Endothelial cell of umbilical vein (primary cell): ENCODE data around the gene SUGCT. TPM values are rescaled to one million over a fixed set of nuclear protein-coding genes. Genes with fewer than 3 reads are reported as not detected.

Source experiments
- BruUV-seq: library from RNA; stranded (reverse); fragments of 400-500 nt; replicated peaks from 2 replicates; lab custom pipeline; 2021; lab: Mats Ljungman, UMichigan
- CTCF ChIA-PET: fragments of 300-600, 350-600 bp; sonication (Branson Sonifier 250); formaldehyde crosslinking; loops from one replicate; lab custom pipeline; 2021; ENCODE audit warnings: antibody characterized with exemption, inconsistent platforms; lab: Charles Lee
- POLR2A ChIA-PET: fragments of 300-600, 350-600 bp; sonication (Branson Sonifier 250); formaldehyde crosslinking; loops from one replicate; lab custom pipeline; 2021; ENCODE audit warnings: antibody characterized with exemption, inconsistent platforms; lab: Charles Lee
- DNase-seq: peaks from one replicate; pipeline ENCODE4 v3.0.0-alpha.2; 2011; ENCODE audit warnings: low read depth, low spot score
- FAIRE-seq: peaks from 2 replicates; lab custom pipeline; 2011; peaks lifted over from hg19 to GRCh38; lab: Jason Lieb, UNC
- H2AFZ ChIP-seq: 2 replicates; pipeline ENCODE4 v1.6.0; 2012; ENCODE audit warnings: low read depth, low read length, control low read depth, inconsistent platforms
- H3K27ac ChIP-seq: 2 replicates; pipeline ENCODE4 v1.5.1; 2011; ENCODE audit warnings: low read depth, mild to moderate bottlenecking, control low read depth, low read length, moderate library complexity; ENCODE audit not compliant: insufficient read depth
- H3K27me3 ChIP-seq, 2 experiments: 2 replicates each; pipeline versions ENCODE4 v1.6.0 to v1.6.1; 2011; ENCODE audit warnings: low read length in 2 of 2, mixed read lengths in 1 of 2; ENCODE audit not compliant: control insufficient read depth in 2 of 2, insufficient read depth in 2 of 2
- H3K36me3 ChIP-seq, 2 experiments: 2 replicates in 1 of 2; 3 replicates in 1 of 2; pipeline ENCODE4 v1.5.1; 2011; ENCODE audit warnings: low read length in 2 of 2, mild to moderate bottlenecking in 1 of 2, moderate library complexity in 1 of 2; ENCODE audit not compliant: control insufficient read depth in 2 of 2, insufficient read depth in 2 of 2; ENCODE audit errors: extremely low read depth in 1 of 2
- H3K4me1 ChIP-seq: 3 replicates; pipeline ENCODE4 v1.5.1; 2011; ENCODE audit warnings: mild to moderate bottlenecking, low read length; ENCODE audit not compliant: control insufficient read depth, insufficient read depth; ENCODE audit errors: extremely low read depth
- H3K4me2 ChIP-seq: 2 replicates; pipeline ENCODE4 v1.6.1; 2011; ENCODE audit warnings: low read length, control low read depth, mixed read lengths; ENCODE audit not compliant: insufficient read depth
- H3K4me3 ChIP-seq, 3 experiments: fragments of 200-600 bp in 1 of 3; sonication (generic), shearing (Covaris generic) in 1 of 3; replicated peaks in 1 of 3; 2 replicates each; pipeline ENCODE4 v1.5.1; 2011 to 2016; ENCODE audit warnings: control low read depth in 3 of 3, low read length in 3 of 3, mild to moderate bottlenecking in 2 of 3, inconsistent platforms in 1 of 3, low read depth in 1 of 3, moderate library complexity in 1 of 3; ENCODE audit not compliant: insufficient read depth in 1 of 3
- H3K79me2 ChIP-seq: 2 replicates; pipeline ENCODE4 v1.6.0; 2012; ENCODE audit warnings: low read length, inconsistent platforms; ENCODE audit not compliant: control insufficient read depth, insufficient read depth
- H3K9ac ChIP-seq: replicated peaks from 2 replicates; pipeline ENCODE3; 2011; ENCODE audit warnings: low read length, control low read depth; ENCODE audit not compliant: insufficient read depth; ENCODE audit errors: extremely low read depth
- H3K9me1 ChIP-seq: replicated peaks from 3 replicates; pipeline ENCODE4 v1.6.0; 2011; ENCODE audit warnings: mild to moderate bottlenecking, low read length; ENCODE audit not compliant: control insufficient read depth, insufficient read depth; ENCODE audit errors: extremely low read depth
- H3K9me3 ChIP-seq: replicated peaks from 2 replicates; pipeline ENCODE4 v1.5.1; 2012; ENCODE audit warnings: low read length, inconsistent platforms; ENCODE audit not compliant: control insufficient read depth, insufficient read depth
- H4K20me1 ChIP-seq: replicated peaks from 2 replicates; pipeline ENCODE3; 2011; ENCODE audit warnings: mild to moderate bottlenecking, low read length; ENCODE audit not compliant: control insufficient read depth, insufficient read depth; ENCODE audit errors: extremely low read depth
- EZH2 ChIP-seq: IDR thresholded peaks from 2 replicates; pipeline ENCODE4 v1.6.1; 2012; ENCODE audit warnings: borderline replicate concordance, low read depth, mild to moderate bottlenecking, moderate library complexity, low read length, inconsistent platforms; ENCODE audit not compliant: severe bottlenecking
- FOS ChIP-seq: IDR thresholded peaks from 2 replicates; pipeline ENCODE4 v1.6.1; 2011; ENCODE audit warnings: mild to moderate bottlenecking, low read length, moderate library complexity, borderline replicate concordance; ENCODE audit not compliant: insufficient read depth
- GATA2 ChIP-seq: IDR thresholded peaks from 2 replicates; pipeline ENCODE4 v1.7.0; 2011; ENCODE audit warnings: low read depth, mild to moderate bottlenecking, moderate library complexity, mixed read lengths, low read length; ENCODE audit not compliant: insufficient read length, insufficient read depth
- JUN ChIP-seq: IDR thresholded peaks from 2 replicates; pipeline ENCODE4 v1.6.1; 2011; ENCODE audit warnings: borderline replicate concordance, low read depth; ENCODE audit not compliant: insufficient read length, insufficient read depth
- MYC ChIP-seq: IDR thresholded peaks from one replicate; pipeline ENCODE4 v1.6.1; 2011; ENCODE audit warnings: mild to moderate bottlenecking, low read depth, low read length
- POLR2A ChIP-seq: IDR thresholded peaks from 2 replicates; pipeline ENCODE4 v1.6.1; 2012; ENCODE audit warnings: low read depth, mild to moderate bottlenecking, control low read depth, low read length
- POLR2AphosphoS5 ChIP-seq: IDR thresholded peaks from 2 replicates; pipeline ENCODE4 v1.6.1; 2012; ENCODE audit warnings: low read depth, mild to moderate bottlenecking, control low read depth, low read length, moderate library complexity; ENCODE audit not compliant: insufficient read depth
- dilution Hi-C: fragments of 300-500 bp; cut with MboI; formaldehyde crosslinking; loops from one replicate; pipeline ENCODE4 v1.15.0; 2019; ENCODE audit warnings: low sequenced_read_pairs; ENCODE audit not compliant: extremely low pct_ligation_motif_present
- intact Hi-C: fragments of 100-400 bp; cut with micrococcal nuclease; formaldehyde crosslinking; loops from one replicate; pipeline ENCODE4 v1.10.0; 2022
- polyA plus RNA-seq, 4 experiments: library from polyadenylated mRNA; depleted of rRNA in 3 of 4; stranded (reverse) in 3 of 4; unstranded in 1 of 4; fragments of >200 nt; gene quantifications; 2 replicates each; pipeline versions ENCODE4 v1.2.1 to v1.2.3, GENCODE V29; 2011 to 2012; ENCODE audit warnings: missing spikeins in 1 of 4
- total RNA-seq: library from RNA; stranded (reverse); gene quantifications from 2 replicates; pipeline ENCODE4 v1.2.3, GENCODE V29; 2021
- TF ChIP-seq, protein P1 (sequence below): IDR thresholded peaks from 2 replicates; pipeline ENCODE4 v1.6.1; 2011; ENCODE audit not compliant: insufficient read depth, insufficient read length
- TF ChIP-seq, protein P2 (sequence below), 2 donors: IDR thresholded peaks; 1 replicate in 1 of 2; 2 replicates in 1 of 2; pipeline ENCODE4 v1.5.1; 2011; ENCODE audit warnings: low read length in 2 of 2, mild to moderate bottlenecking in 2 of 2, moderate library complexity in 2 of 2, control low read depth in 1 of 2, inconsistent platforms in 1 of 2, low read depth in 1 of 2; ENCODE audit not compliant: insufficient read depth in 1 of 2; ENCODE audit errors: extremely low read depth in 1 of 2

The SUGCT gene
- total and polyA plus RNA-seq, 2 donors (not counting 3 experiments of a cell fraction or from before 2014, with no cell fraction given), result 1.2 to 1.4 TPM

DNA sequence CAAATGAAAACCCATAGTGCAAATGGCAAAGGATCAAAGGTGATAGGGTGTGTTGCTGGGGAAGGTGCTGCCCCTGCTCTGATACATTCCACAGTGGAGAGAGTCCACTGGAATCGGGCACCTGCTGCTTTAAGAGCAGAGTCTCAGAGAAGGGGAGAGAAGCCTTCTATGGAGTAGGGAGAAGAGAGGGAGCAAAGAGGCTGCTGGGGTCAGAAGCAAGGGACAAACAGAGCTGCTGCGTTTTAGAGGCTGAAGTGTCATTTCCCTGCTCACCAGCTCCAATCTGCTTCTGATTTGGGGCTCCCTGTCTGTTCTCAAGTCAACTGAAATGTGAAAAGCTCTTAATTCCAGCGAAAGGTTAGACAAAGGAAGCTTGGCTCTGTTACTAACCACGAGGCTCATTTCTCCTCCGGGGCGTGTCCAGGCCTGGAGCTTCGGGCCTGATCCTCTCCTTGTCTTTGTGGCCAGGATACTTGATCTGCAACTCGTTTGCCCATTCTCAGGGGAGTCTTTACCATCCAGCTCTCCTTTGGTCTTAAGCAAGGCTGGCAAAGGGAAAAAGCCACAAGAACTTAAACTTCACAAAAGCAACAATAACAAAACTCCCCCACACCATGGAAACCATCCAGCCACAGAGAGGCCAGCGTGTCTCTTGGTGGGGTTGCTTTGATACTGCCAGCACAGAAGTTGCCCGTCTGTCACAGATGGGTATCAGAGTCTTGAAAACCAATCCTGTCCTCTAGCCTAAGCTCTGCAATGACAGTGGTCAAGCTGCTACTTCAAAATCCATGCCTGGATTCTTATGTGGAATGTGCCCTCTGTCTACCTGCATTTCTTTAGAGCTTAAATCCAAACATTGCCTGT lies 692.6 kb downstream of the SUGCT start:
- Histone ChIP-seq H3K9me3 (no peaks in the 10 kb centered on the region), H3K79me2 (no peaks in the 10 kb centered on the region), H3K9me1 (no peaks in the 10 kb centered on the region), H3K27ac (no peak overlapping the region), H3K4me2 (no peak overlapping the region), H3K27me3 (no peaks in the 10 kb centered on the region), H3K4me3 (no peak overlapping the region), H3K36me3 (no peaks in the 10 kb centered on the region), H4K20me1 (no peaks in the 10 kb centered on the region), H2AFZ (no peak overlapping the region), H3K4me1 (no peaks in the 10 kb centered on the region), H3K9ac (no peak overlapping the region)
- no TSS peak for BruUV-seq
- dilution Hi-C loops, result no loop called here
- no peak for DNase-seq
- TF ChIP-seq GATA2 (no peak), FOS (no peak), POLR2AphosphoS5 (no peak), EZH2 (no peak), POLR2A (no peak), MYC (no peak), JUN (no peak)
- TF ChIP-seq, protein P1, sequence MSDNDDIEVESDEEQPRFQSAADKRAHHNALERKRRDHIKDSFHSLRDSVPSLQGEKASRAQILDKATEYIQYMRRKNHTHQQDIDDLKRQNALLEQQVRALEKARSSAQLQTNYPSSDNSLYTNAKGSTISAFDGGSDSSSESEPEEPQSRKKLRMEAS, result no peak
- TF ChIP-seq, protein P2, sequence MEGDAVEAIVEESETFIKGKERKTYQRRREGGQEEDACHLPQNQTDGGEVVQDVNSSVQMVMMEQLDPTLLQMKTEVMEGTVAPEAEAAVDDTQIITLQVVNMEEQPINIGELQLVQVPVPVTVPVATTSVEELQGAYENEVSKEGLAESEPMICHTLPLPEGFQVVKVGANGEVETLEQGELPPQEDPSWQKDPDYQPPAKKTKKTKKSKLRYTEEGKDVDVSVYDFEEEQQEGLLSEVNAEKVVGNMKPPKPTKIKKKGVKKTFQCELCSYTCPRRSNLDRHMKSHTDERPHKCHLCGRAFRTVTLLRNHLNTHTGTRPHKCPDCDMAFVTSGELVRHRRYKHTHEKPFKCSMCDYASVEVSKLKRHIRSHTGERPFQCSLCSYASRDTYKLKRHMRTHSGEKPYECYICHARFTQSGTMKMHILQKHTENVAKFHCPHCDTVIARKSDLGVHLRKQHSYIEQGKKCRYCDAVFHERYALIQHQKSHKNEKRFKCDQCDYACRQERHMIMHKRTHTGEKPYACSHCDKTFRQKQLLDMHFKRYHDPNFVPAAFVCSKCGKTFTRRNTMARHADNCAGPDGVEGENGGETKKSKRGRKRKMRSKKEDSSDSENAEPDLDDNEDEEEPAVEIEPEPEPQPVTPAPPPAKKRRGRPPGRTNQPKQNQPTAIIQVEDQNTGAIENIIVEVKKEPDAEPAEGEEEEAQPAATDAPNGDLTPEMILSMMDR (IDR thresholded peaks at IDR 0.05; ENCODE audit: extremely low read depth in 1 of 2, insufficient read depth in 1 of 2, low read depth in 1 of 2, low read length in 2 of 2), result no peak
- ChIA-PET CTCF (interaction anchor here (0.6 to 2.2 kb wide), 4 partner anchors 24 to 931 kb away, joined by 3 to 6 read pairs (median 4); no protein-coding TSS in a partner anchor), POLR2A (no interaction called here)
- FAIRE-seq, result no peak
- intact Hi-C loops, result no loop called here
